ENCODE measurements around the gene CBFA2T3. TPM values are rescaled to one million over a fixed set of nuclear protein-coding genes. Genes with fewer than 3 reads are reported as not detected.

Gene CBFA2T3
- total and polyA plus RNA-seq, 10 donors, result 8.4 to 59.8 (median 26.3) TPM

Other genes with a start within 250 kb of the CBFA2T3 start
- 100 to 1,000 TPM; 154 to 249 (median 199) TPM for gene PIEZO1, start 192.0 kb downstream of the CBFA2T3 start, total RNA-seq
- gene PIEZO1, start 192.0 kb downstream of the CBFA2T3 start, polyA plus RNA-seq, result 100 to 1,000 TPM; 145 to 385 (median 371) TPM
- gene CDT1, start 173.4 kb downstream of the CBFA2T3 start, total RNA-seq, result 10 to 100 TPM in 2 of 7 donors, 1 to 10 TPM in 5; 1.5 to 17.2 (median 5.3) TPM
- 1 to 10 TPM in 2 of 3 donors, under 1 TPM in 1; 1.00 to 3.9 (median 2.5) TPM for gene CDT1, start 173.4 kb downstream of the CBFA2T3 start, polyA plus RNA-seq
- gene APRT, start 165.3 kb downstream of the CBFA2T3 start, total RNA-seq, result 100 to 1,000 TPM in 3 of 7 donors, 10 to 100 TPM in 4; 84.1 to 112 (median 96.8) TPM
- 100 to 1,000 TPM; 187 to 259 (median 225) TPM for gene APRT, start 165.3 kb downstream of the CBFA2T3 start, polyA plus RNA-seq
- gene GALNS, start 120.3 kb downstream of the CBFA2T3 start, total RNA-seq, result 10 to 100 TPM; 37.6 to 71.6 (median 53.4) TPM
- gene GALNS, start 120.3 kb downstream of the CBFA2T3 start, polyA plus RNA-seq, result 10 to 100 TPM in 2 of 3 donors, 1 to 10 TPM in 1; 9.7 to 19.5 (median 11.1) TPM
- 10 to 100 TPM; 28.9 to 44.1 (median 38.6) TPM for gene TRAPPC2L, start 120.1 kb downstream of the CBFA2T3 start, total RNA-seq
- gene TRAPPC2L, start 120.1 kb downstream of the CBFA2T3 start, polyA plus RNA-seq, result 10 to 100 TPM; 55.0 to 87.5 (median 74.2) TPM
- 1 to 10 TPM in 1 of 7 donors, under 1 TPM in 2, not detected in 4; 0.72 to 1.3 (median 0.85) TPM for gene PABPN1L, start 110.5 kb downstream of the CBFA2T3 start, total RNA-seq
- under 1 TPM; 0.26 to 0.67 (median 0.29) TPM for gene PABPN1L, start 110.5 kb downstream of the CBFA2T3 start, polyA plus RNA-seq
- 10 to 100 TPM; 39.9 to 68.1 (median 50.0) TPM for gene ACSF3, start 116.6 kb upstream of the CBFA2T3 start, total RNA-seq
- 10 to 100 TPM; 35.4 to 50.2 (median 45.9) TPM for gene ACSF3, start 116.6 kb upstream of the CBFA2T3 start, polyA plus RNA-seq
- gene CDH15, start 194.5 kb upstream of the CBFA2T3 start, total RNA-seq, result 1 to 10 TPM in 5 of 7 donors, under 1 TPM in 2; 0.74 to 7.4 (median 1.5) TPM
- gene CDH15, start 194.5 kb upstream of the CBFA2T3 start, polyA plus RNA-seq, result 1 to 10 TPM in 1 of 3 donors, under 1 TPM in 2; 0.14 to 1.1 (median 0.57) TPM
- gene SLC22A31, start 223.3 kb upstream of the CBFA2T3 start, total RNA-seq, result 1 to 10 TPM in 6 of 7 donors, under 1 TPM in 1; 0.98 to 8.3 (median 4.9) TPM
- 1 to 10 TPM; 1.1 to 5.6 (median 4.2) TPM for gene SLC22A31, start 223.3 kb upstream of the CBFA2T3 start, polyA plus RNA-seq
- 10 to 100 TPM in 6 of 7 donors, 1 to 10 TPM in 1; 9.4 to 34.4 (median 12.9) TPM for gene ZNF778, start 240.5 kb upstream of the CBFA2T3 start, total RNA-seq
- gene ZNF778, start 240.5 kb upstream of the CBFA2T3 start, polyA plus RNA-seq, result 1 to 10 TPM; 1.6 to 3.1 (median 1.8) TPM

All from spleen (tissue), 10 donors.